Keratinocyte (primary cell): Measurements from ENCODE around the gene SYPL1.

Source experiments
- EZH2 ChIP-seq: IDR thresholded peaks from one replicate; pipeline ENCODE4 v1.6.1; 2012; ENCODE audit warnings: inconsistent platforms, mild to moderate bottlenecking, low read length, moderate library complexity
- TF ChIP-seq, protein P1 (sequence below), 3 experiments: IDR thresholded peaks in 1 of 3; conservative IDR thresholded peaks in 1 of 3; optimal IDR thresholded peaks in 1 of 3; 2 replicates in 2 of 3; 3 replicates in 1 of 3; pipeline versions ENCODE3 to v1.5.1; 2011; ENCODE audit warnings: low read length in 3 of 3, mild to moderate bottlenecking in 3 of 3, moderate library complexity in 2 of 3, control low read depth in 1 of 3, inconsistent platforms in 1 of 3; ENCODE audit not compliant: insufficient read depth in 2 of 3; ENCODE audit errors: extremely low read depth in 1 of 3

DNA sequence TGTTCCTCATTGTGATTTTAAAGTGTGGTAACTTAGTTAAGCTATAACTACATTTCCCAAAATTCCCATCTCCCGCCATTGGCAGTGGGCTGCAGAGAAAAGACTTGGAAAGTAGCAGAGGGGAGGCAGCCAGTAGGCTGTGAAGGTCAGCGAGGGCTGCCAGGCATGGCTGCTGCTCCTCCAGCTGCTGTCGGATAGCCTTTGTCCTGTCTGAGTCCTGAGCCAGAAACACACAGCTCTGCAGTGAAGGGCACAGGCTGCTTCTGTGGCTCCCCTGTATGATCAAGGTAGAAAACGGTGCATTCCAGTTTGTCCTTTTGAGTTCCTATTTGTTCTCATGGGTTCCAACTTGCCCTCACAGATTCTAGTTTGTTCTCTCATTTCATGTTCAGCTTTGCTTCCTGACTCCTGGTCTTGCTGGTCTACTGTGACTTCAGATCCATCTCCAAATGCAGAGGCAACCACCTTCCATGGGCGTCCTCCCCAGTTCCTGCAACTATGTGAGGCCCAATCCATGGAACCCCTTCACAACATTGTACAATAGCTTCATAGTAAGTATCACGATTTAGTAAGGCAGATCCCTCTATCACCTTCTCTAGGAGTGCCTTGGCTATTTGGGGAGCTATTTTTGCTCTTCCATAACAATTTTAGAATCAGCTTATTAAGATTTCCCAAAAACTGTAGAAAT lies 31.7 kb downstream of the SYPL1 start:
- TF ChIP-seq, protein P1, sequence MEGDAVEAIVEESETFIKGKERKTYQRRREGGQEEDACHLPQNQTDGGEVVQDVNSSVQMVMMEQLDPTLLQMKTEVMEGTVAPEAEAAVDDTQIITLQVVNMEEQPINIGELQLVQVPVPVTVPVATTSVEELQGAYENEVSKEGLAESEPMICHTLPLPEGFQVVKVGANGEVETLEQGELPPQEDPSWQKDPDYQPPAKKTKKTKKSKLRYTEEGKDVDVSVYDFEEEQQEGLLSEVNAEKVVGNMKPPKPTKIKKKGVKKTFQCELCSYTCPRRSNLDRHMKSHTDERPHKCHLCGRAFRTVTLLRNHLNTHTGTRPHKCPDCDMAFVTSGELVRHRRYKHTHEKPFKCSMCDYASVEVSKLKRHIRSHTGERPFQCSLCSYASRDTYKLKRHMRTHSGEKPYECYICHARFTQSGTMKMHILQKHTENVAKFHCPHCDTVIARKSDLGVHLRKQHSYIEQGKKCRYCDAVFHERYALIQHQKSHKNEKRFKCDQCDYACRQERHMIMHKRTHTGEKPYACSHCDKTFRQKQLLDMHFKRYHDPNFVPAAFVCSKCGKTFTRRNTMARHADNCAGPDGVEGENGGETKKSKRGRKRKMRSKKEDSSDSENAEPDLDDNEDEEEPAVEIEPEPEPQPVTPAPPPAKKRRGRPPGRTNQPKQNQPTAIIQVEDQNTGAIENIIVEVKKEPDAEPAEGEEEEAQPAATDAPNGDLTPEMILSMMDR (optimal IDR thresholded peaks at IDR 0.05 in 1 of 3, IDR thresholded peaks at IDR 0.05 in 1 of 3, conservative IDR thresholded peaks at IDR 0.05 in 1 of 3; ENCODE audit: extremely low read depth in 1 of 3, insufficient read depth in 2 of 3, low read length in 3 of 3) = no peak
- no peak for TF ChIP-seq EZH2
